Astrocyte (in vitro differentiated cells and primary cell): ENCODE results near the gene CIBAR2. TPM values are rescaled to one million over a fixed set of nuclear protein-coding genes. Genes with fewer than 3 reads are reported as not detected.

Source experiments
- DNase-seq: peaks from one replicate; pipeline ENCODE4 v3.0.0-alpha.2; 2010; ENCODE audit warnings: low read depth
- FAIRE-seq: peaks from 2 replicates; lab custom pipeline; 2011; peaks lifted over from hg19 to GRCh38; lab: Jason Lieb, UNC
- H2AFZ ChIP-seq: 2 replicates; pipeline ENCODE4 v1.6.0; 2012; ENCODE audit warnings: low read depth, low read length, inconsistent platforms
- H3K27ac ChIP-seq: 2 replicates; pipeline ENCODE4 v1.5.1; 2011; ENCODE audit warnings: low read depth, low read length, inconsistent platforms
- H3K27me3 ChIP-seq: 2 replicates; pipeline ENCODE4 v1.6.0; 2011; ENCODE audit warnings: low read length, inconsistent platforms; ENCODE audit not compliant: insufficient read depth
- H3K36me3 ChIP-seq: 2 replicates; pipeline ENCODE4 v1.5.1; 2011; ENCODE audit warnings: low read length, inconsistent platforms; ENCODE audit not compliant: insufficient read depth
- H3K4me1 ChIP-seq: 2 replicates; pipeline ENCODE4 v1.5.1; 2011; ENCODE audit warnings: low read length, inconsistent platforms; ENCODE audit not compliant: insufficient read depth
- H3K4me2 ChIP-seq: 2 replicates; pipeline ENCODE4 v1.6.0; 2012; ENCODE audit warnings: low read length, inconsistent platforms
- H3K4me3 ChIP-seq: 2 replicates; pipeline ENCODE4 v1.5.1; 2011; ENCODE audit warnings: low read depth, mild to moderate bottlenecking, low read length, inconsistent platforms; ENCODE audit not compliant: insufficient read depth
- H3K79me2 ChIP-seq: 2 replicates; pipeline ENCODE4 v1.6.0; 2012; ENCODE audit warnings: mild to moderate bottlenecking, low read length, inconsistent platforms; ENCODE audit not compliant: insufficient read depth
- H3K9ac ChIP-seq: 2 replicates; pipeline ENCODE4 v1.6.0; 2012; ENCODE audit warnings: mild to moderate bottlenecking, low read length, inconsistent platforms
- H3K9me3 ChIP-seq: 2 replicates; pipeline ENCODE4 v1.5.1; 2012; ENCODE audit warnings: low read depth, mild to moderate bottlenecking, low read length, inconsistent platforms; ENCODE audit not compliant: insufficient read depth
- H4K20me1 ChIP-seq: 2 replicates; pipeline ENCODE4 v1.6.0; 2012; ENCODE audit warnings: low read length, inconsistent platforms; ENCODE audit not compliant: insufficient read depth
- H3K27ac Mint-ChIP-seq: one replicate; pipeline ENCODE4 v1.8.0; 2021; ENCODE audit warnings: mild to moderate bottlenecking, mixed read lengths; ENCODE audit not compliant: unreplicated experiment
- H3K27me3 Mint-ChIP-seq: one replicate; pipeline ENCODE4 v1.8.0; 2021; ENCODE audit warnings: low read depth, mixed read lengths; ENCODE audit not compliant: unreplicated experiment
- H3K36me3 Mint-ChIP-seq: one replicate; pipeline ENCODE4 v1.8.0; 2021; ENCODE audit warnings: low read depth, mixed read lengths; ENCODE audit not compliant: unreplicated experiment
- H3K4me1 Mint-ChIP-seq: one replicate; pipeline ENCODE4 v1.8.0; 2021; ENCODE audit warnings: low read depth, mixed read lengths; ENCODE audit not compliant: unreplicated experiment
- H3K4me3 Mint-ChIP-seq: one replicate; pipeline ENCODE4 v1.8.0; 2021; ENCODE audit warnings: mild to moderate bottlenecking, moderate library complexity, mixed read lengths; ENCODE audit not compliant: unreplicated experiment
- H3K9me3 Mint-ChIP-seq: one replicate; pipeline ENCODE4 v1.8.0; 2021; ENCODE audit warnings: mild to moderate bottlenecking, mixed read lengths; ENCODE audit not compliant: unreplicated experiment
- CTCF ChIP-seq: IDR thresholded peaks from 2 replicates; pipeline ENCODE4 v1.5.1; 2011; ENCODE audit warnings: low read depth, mild to moderate bottlenecking, inconsistent platforms, low read length, moderate library complexity; ENCODE audit not compliant: insufficient read depth
- EZH2 ChIP-seq: IDR thresholded peaks from 2 replicates; pipeline ENCODE4 v1.6.1; 2012; ENCODE audit warnings: mild to moderate bottlenecking, low read length, inconsistent platforms; ENCODE audit not compliant: insufficient read depth
- total RNA-seq: library from RNA; stranded (reverse); gene quantifications from 2 replicates; pipeline ENCODE4 v1.2.1, GENCODE V29; 2021

CIBAR2 gene
- total RNA-seq, 1 donor from 2014 or later = not detected

GRCh38 chr16:85088570-85089199, 23.6 kb downstream of the CIBAR2 start:
- H3K36me3 ChIP-seq = no peaks in the 10 kb centered on the region
- Mint-ChIP-seq H3K9me3 (peaks cover 2% of the 10 kb centered on the region), H3K27ac (no peak overlapping the region), H3K27me3 (peaks cover 17% of the 10 kb centered on the region), H3K4me3 (no peak overlapping the region), H3K4me1 (peaks cover 12% of the 10 kb centered on the region), H3K36me3 (peaks cover 3% of the 10 kb centered on the region)
- no peak overlapping the region for H2AFZ ChIP-seq
- H3K4me3 ChIP-seq = no peak overlapping the region
- H3K27ac ChIP-seq = no peak overlapping the region
- peaks cover 4% of the 10 kb centered on the region for H4K20me1 ChIP-seq
- no peak overlapping the region for H3K4me2 ChIP-seq
- peaks cover 6% of the 10 kb centered on the region for H3K4me1 ChIP-seq
- DNase-seq (no peak), FAIRE-seq (no peak)
- no peaks in the 10 kb centered on the region for H3K79me2 ChIP-seq
- TF ChIP-seq CTCF = no peak
- no peak for TF ChIP-seq EZH2
- H3K27me3 ChIP-seq = peaks cover 3% of the 10 kb centered on the region
- H3K9ac ChIP-seq = no peak overlapping the region
- H3K9me3 ChIP-seq = no peaks in the 10 kb centered on the region

GRCh38 chr16:85087899-85088569, 24.2 kb downstream of the CIBAR2 start:
- Histone ChIP-seq H2AFZ (no peak overlapping the region), H3K27me3 (no peaks in the 10 kb centered on the region), H3K36me3 (no peaks in the 10 kb centered on the region), H4K20me1 (peaks cover 10% of the 10 kb centered on the region), H3K4me2 (no peak overlapping the region), H3K4me3 (no peak overlapping the region), H3K79me2 (no peaks in the 10 kb centered on the region), H3K9ac (no peak overlapping the region), H3K4me1 (peaks cover 6% of the 10 kb centered on the region), H3K27ac (no peak overlapping the region), H3K9me3 (no peaks in the 10 kb centered on the region)
- FAIRE-seq = no peak
- no peak overlapping the region for H3K27ac Mint-ChIP-seq
- H3K36me3 Mint-ChIP-seq = peaks cover 5% of the 10 kb centered on the region
- H3K9me3 Mint-ChIP-seq = peaks cover 2% of the 10 kb centered on the region
- H3K27me3 Mint-ChIP-seq = peaks cover 24% of the 10 kb centered on the region
- H3K4me1 Mint-ChIP-seq = peaks cover 14% of the 10 kb centered on the region
- DNase-seq = no peak
- TF ChIP-seq EZH2 = no peak
- TF ChIP-seq CTCF = no peak
- no peak overlapping the region for H3K4me3 Mint-ChIP-seq
